Keratinocyte (primary cell): ENCODE results near the gene OR2M4. TPM values are rescaled to one million over a fixed set of nuclear protein-coding genes. Genes with fewer than 3 reads are reported as not detected.

Source experiments
- DNase-seq: peaks from one replicate; pipeline ENCODE4 v3.0.0-alpha.2; 2011; ENCODE audit warnings: low read depth, missing footprints, low spot score
- FAIRE-seq: peaks from 2 replicates; lab custom pipeline; 2011; peaks lifted over from hg19 to GRCh38; lab: Jason Lieb, UNC
- H2AFZ ChIP-seq: 2 replicates; pipeline ENCODE4 v1.6.0; 2012; ENCODE audit warnings: low read length, control low read depth, inconsistent platforms; ENCODE audit not compliant: control insufficient read depth
- H3K27ac ChIP-seq: 2 replicates; pipeline ENCODE4 v1.5.1; 2011; ENCODE audit warnings: low read length; ENCODE audit not compliant: control insufficient read depth, insufficient read depth
- H3K27me3 ChIP-seq: 3 replicates; pipeline ENCODE4 v1.6.0; 2011; ENCODE audit warnings: low read length; ENCODE audit not compliant: control insufficient read depth, insufficient read depth; ENCODE audit errors: extremely low read depth
- H3K36me3 ChIP-seq, 2 experiments: 2 replicates in 1 of 2; 3 replicates in 1 of 2; pipeline ENCODE4 v1.5.1; 2011; ENCODE audit warnings: low read length in 2 of 2, mild to moderate bottlenecking in 1 of 2; ENCODE audit not compliant: control insufficient read depth in 2 of 2, insufficient read depth in 2 of 2; ENCODE audit errors: extremely low read depth in 1 of 2
- H3K4me1 ChIP-seq: 3 replicates; pipeline ENCODE4 v1.5.1; 2011; ENCODE audit warnings: low read length; ENCODE audit not compliant: control insufficient read depth, insufficient read depth; ENCODE audit errors: extremely low read depth
- H3K4me2 ChIP-seq: 3 replicates; pipeline ENCODE4 v1.6.0; 2011; ENCODE audit warnings: low read depth, low read length; ENCODE audit not compliant: control insufficient read depth, insufficient read depth; ENCODE audit errors: extremely low read depth
- H3K4me3 ChIP-seq, 3 experiments: fragments of 200-600 bp in 1 of 3; sonication (generic) in 1 of 3; 2 replicates in 2 of 3; 3 replicates in 1 of 3; pipeline ENCODE4 v1.5.1; 2011 to 2016; ENCODE audit warnings: low read length in 3 of 3, mild to moderate bottlenecking in 3 of 3, control low read depth in 2 of 3, inconsistent platforms in 1 of 3, low read depth in 1 of 3, mixed read lengths in 1 of 3, mixed run types in 1 of 3, moderate library complexity in 1 of 3; ENCODE audit not compliant: control insufficient read depth in 2 of 3, insufficient read depth in 2 of 3; ENCODE audit errors: extremely low read depth in 1 of 3
- H3K79me2 ChIP-seq: 2 replicates; pipeline ENCODE4 v1.6.0; 2012; ENCODE audit warnings: low read length; ENCODE audit not compliant: control insufficient read depth, insufficient read depth
- H3K9ac ChIP-seq: 3 replicates; pipeline ENCODE4 v1.6.0; 2011; ENCODE audit warnings: low read length; ENCODE audit not compliant: control insufficient read depth, insufficient read depth; ENCODE audit errors: extremely low read depth
- H3K9me1 ChIP-seq: 3 replicates; pipeline ENCODE4 v1.6.0; 2011; ENCODE audit warnings: low read length; ENCODE audit not compliant: control insufficient read depth, insufficient read depth; ENCODE audit errors: extremely low read depth
- H3K9me3 ChIP-seq: 2 replicates; pipeline ENCODE4 v1.5.1; 2012; ENCODE audit warnings: low read depth, low read length; ENCODE audit not compliant: control insufficient read depth
- H4K20me1 ChIP-seq: 3 replicates; pipeline ENCODE4 v1.6.0; 2011; ENCODE audit warnings: low read length; ENCODE audit not compliant: control insufficient read depth, insufficient read depth; ENCODE audit errors: extremely low read depth
- EZH2 ChIP-seq: IDR thresholded peaks from one replicate; pipeline ENCODE4 v1.6.1; 2012; ENCODE audit warnings: inconsistent platforms, mild to moderate bottlenecking, low read length, moderate library complexity
- dilution Hi-C: fragments of 300-500 bp; cut with MboI; formaldehyde crosslinking; loops from one replicate; pipeline ENCODE4 v1.7.0; 2020; ENCODE audit warnings: low sequenced_read_pairs; ENCODE audit not compliant: extremely low pct_ligation_motif_present
- polyA plus RNA-seq, 5 experiments: library from polyadenylated mRNA; depleted of rRNA in 3 of 5; stranded (reverse) in 3 of 5; stranded (forward) in 1 of 5; unstranded in 1 of 5; fragments of >200 nt; gene quantifications; 1 replicate in 1 of 5; 2 replicates in 3 of 5; 3 replicates in 1 of 5; pipeline versions ENCODE4 v1.2.1 to v1.2.3, GENCODE V29; 2011 to 2012; ENCODE audit warnings: missing spikeins in 2 of 5, low read depth in 1 of 5, low replicate concordance in 1 of 5
- TF ChIP-seq, protein P1 (sequence below), 3 experiments: IDR thresholded peaks in 1 of 3; conservative IDR thresholded peaks in 1 of 3; optimal IDR thresholded peaks in 1 of 3; 2 replicates in 2 of 3; 3 replicates in 1 of 3; pipeline versions ENCODE3 to v1.5.1; 2011; ENCODE audit warnings: low read length in 3 of 3, mild to moderate bottlenecking in 3 of 3, moderate library complexity in 2 of 3, control low read depth in 1 of 3, inconsistent platforms in 1 of 3; ENCODE audit not compliant: insufficient read depth in 2 of 3; ENCODE audit errors: extremely low read depth in 1 of 3

The OR2M4 gene
- polyA plus RNA-seq, 1 donor (not counting 4 experiments of a cell fraction or from before 2014, with no cell fraction given): not detected

DNA sequence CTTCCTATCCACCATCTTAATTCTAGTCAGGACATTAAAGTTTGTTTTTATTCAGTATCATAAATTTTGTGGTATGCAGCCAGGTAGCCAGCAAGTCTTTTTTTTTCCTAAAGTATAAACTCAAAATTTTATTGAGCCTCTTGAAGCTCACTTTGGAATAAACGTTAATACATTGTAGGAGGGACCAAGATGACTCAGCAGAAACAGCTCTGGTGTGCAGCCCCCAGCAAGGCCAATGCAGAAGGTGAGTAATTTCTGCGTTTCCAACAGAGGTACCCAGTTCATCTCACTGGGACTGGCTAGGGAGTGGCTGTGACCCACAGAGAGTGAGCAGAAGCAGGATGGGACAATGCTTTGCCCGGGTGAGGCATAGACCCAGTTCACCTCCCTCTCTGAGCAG lies 43.9 kb upstream of the OR2M4 start:
- Histone ChIP-seq H4K20me1 (no peaks in the 10 kb centered on the region), H3K4me1 (no peaks in the 10 kb centered on the region), H3K4me2 (no peak overlapping the region), H3K9ac (no peak overlapping the region), H3K9me1 (no peaks in the 10 kb centered on the region), H2AFZ (no peak overlapping the region), H3K79me2 (no peaks in the 10 kb centered on the region), H3K4me3 (no peak overlapping the region), H3K9me3 (peaks cover 6% of the 10 kb centered on the region), H3K27me3 (no peaks in the 10 kb centered on the region), H3K27ac (no peak overlapping the region), H3K36me3 (no peaks in the 10 kb centered on the region)
- dilution Hi-C loops: no loop called here
- no peak for FAIRE-seq
- DNase-seq: no peak
- no peak for TF ChIP-seq EZH2
- TF ChIP-seq, protein P1, sequence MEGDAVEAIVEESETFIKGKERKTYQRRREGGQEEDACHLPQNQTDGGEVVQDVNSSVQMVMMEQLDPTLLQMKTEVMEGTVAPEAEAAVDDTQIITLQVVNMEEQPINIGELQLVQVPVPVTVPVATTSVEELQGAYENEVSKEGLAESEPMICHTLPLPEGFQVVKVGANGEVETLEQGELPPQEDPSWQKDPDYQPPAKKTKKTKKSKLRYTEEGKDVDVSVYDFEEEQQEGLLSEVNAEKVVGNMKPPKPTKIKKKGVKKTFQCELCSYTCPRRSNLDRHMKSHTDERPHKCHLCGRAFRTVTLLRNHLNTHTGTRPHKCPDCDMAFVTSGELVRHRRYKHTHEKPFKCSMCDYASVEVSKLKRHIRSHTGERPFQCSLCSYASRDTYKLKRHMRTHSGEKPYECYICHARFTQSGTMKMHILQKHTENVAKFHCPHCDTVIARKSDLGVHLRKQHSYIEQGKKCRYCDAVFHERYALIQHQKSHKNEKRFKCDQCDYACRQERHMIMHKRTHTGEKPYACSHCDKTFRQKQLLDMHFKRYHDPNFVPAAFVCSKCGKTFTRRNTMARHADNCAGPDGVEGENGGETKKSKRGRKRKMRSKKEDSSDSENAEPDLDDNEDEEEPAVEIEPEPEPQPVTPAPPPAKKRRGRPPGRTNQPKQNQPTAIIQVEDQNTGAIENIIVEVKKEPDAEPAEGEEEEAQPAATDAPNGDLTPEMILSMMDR (optimal IDR thresholded peaks at IDR 0.05 in 1 of 3, IDR thresholded peaks at IDR 0.05 in 1 of 3, conservative IDR thresholded peaks at IDR 0.05 in 1 of 3; ENCODE audit: extremely low read depth in 1 of 3, insufficient read depth in 2 of 3, low read length in 3 of 3): no peak

DNA sequence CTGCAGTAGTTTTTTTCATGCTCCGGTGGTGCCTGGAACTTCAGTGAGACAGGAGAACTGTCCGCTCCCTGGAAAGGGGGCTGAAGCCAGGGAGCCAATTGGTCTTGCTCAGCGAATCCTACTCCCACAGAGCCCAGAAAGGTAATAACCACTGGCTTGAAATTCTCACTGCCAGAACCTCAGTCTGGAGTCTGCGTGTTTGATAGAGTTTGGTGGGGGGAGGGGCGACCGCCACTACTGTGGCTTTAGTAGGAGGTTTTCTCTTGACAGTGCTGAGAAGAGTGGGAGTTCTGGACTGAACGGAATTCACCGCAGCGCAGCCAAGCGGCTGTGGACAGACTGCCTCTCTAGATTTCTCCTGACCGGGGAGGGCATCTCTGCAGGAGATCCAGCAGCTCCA lies 42.2 kb upstream of the OR2M4 start:
- Histone ChIP-seq H3K4me1 (no peaks in the 10 kb centered on the region), H3K4me2 (no peak overlapping the region), H3K9me3 (peaks cover 6% of the 10 kb centered on the region), H3K9ac (no peak overlapping the region), H2AFZ (no peak overlapping the region), H3K79me2 (no peaks in the 10 kb centered on the region), H3K36me3 (no peaks in the 10 kb centered on the region), H3K27ac (no peak overlapping the region), H3K27me3 (no peaks in the 10 kb centered on the region), H3K9me1 (no peaks in the 10 kb centered on the region), H3K4me3 (no peak overlapping the region), H4K20me1 (no peaks in the 10 kb centered on the region)
- dilution Hi-C loops: no loop called here
- no peak for FAIRE-seq
- no peak for DNase-seq
- TF ChIP-seq EZH2: no peak
- TF ChIP-seq, protein P1 (optimal IDR thresholded peaks at IDR 0.05 in 1 of 3, IDR thresholded peaks at IDR 0.05 in 1 of 3, conservative IDR thresholded peaks at IDR 0.05 in 1 of 3; ENCODE audit: extremely low read depth in 1 of 3, insufficient read depth in 2 of 3, low read length in 3 of 3): no peak
